Esophagus muscularis mucosa (tissue), 3 donors: ENCODE data around the gene AP1M1.

Experiments used
- POLR2AphosphoS5 ChIP-seq, 2 donors: sonication (generic); formaldehyde crosslinking; IDR thresholded peaks; one replicate each; pipeline ENCODE4 v1.6.1; 2017; ENCODE audit warnings: antibody characterized with exemption in 2 of 2
- TF ChIP-seq, protein P1 (sequence below), 3 experiments: fragments of 200-600 bp in 2 of 3; fragments of 450-650 bp in 1 of 3; sonication (generic) in 2 of 3; IDR thresholded peaks; one replicate each; pipeline ENCODE4 v1.5.1; 2017 to 2019; ENCODE audit warnings: antibody characterized with exemption in 3 of 3, mild to moderate bottlenecking in 2 of 3, moderate library complexity in 1 of 3

DNA sequence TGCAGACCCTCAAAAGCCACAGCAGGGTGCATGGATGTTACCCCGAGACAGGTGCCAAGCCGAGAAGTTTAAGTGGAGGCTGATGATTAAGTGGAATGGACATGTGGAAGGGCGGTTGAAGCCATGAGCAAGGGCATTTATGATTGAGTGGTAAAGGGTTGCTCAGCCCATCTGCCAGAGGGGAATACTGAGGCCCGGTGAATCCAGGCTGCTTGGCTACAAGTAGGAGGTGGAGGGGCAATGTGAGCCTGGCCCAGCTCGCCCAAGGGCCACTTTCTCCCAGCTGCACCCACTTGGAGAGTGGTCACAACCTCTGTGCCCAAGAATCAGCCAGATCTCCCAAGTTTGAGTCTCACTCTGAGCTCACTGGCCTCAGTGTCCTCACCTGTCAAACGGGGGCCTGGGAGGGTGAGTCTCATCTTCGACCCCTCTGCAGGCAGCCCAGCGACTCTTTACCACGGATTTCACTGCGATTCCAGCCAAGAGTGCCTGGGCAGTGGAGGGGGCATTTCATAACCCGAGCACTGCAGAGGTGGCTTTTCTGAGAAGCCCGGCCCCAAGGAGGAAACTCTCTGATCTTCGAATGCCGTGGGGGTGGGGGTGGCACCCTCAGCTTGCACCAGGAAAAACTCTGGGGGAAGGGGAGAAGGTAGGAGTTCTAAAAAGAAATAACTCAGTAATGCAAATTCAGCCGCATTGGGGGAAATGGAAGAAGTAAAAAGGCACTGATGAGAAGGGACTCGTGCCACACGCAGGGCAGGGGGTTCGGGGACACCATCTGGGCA is 64.1 kb downstream of the AP1M1 start:
- TF ChIP-seq, protein P1, sequence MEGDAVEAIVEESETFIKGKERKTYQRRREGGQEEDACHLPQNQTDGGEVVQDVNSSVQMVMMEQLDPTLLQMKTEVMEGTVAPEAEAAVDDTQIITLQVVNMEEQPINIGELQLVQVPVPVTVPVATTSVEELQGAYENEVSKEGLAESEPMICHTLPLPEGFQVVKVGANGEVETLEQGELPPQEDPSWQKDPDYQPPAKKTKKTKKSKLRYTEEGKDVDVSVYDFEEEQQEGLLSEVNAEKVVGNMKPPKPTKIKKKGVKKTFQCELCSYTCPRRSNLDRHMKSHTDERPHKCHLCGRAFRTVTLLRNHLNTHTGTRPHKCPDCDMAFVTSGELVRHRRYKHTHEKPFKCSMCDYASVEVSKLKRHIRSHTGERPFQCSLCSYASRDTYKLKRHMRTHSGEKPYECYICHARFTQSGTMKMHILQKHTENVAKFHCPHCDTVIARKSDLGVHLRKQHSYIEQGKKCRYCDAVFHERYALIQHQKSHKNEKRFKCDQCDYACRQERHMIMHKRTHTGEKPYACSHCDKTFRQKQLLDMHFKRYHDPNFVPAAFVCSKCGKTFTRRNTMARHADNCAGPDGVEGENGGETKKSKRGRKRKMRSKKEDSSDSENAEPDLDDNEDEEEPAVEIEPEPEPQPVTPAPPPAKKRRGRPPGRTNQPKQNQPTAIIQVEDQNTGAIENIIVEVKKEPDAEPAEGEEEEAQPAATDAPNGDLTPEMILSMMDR (IDR thresholded peaks at IDR 0.05) = no peak
- no peak for TF ChIP-seq POLR2AphosphoS5 (IDR thresholded peaks at IDR 0.05)
